ENCODE results near the gene SPINT2. TPM values are rescaled to one million over a fixed set of nuclear protein-coding genes. Genes with fewer than 3 reads are reported as not detected.

The SPINT2 gene
- total RNA-seq, 1 donor from 2014 or later, result 8.7 TPM

GRCh38 chr19:38263689-38264485, 486 bp upstream of the SPINT2 start:
- intact Hi-C loops (cut with DNase I), result loop anchor here (5.0 kb wide), 1 partner anchor 53 kb away; the partner anchor contains the start of genes KCNK6 and YIF1B
- ATAC-seq (ENCODE audit: poor library complexity) (peak; percentile 82), DNase-seq (no peak)

GRCh38 chr19:38265213-38265861, 964 bp downstream of the SPINT2 start:
- DNase-seq (no peak), ATAC-seq (ENCODE audit: poor library complexity) (peak; percentile 36)
- intact Hi-C loops (cut with DNase I), result no loop called here

GRCh38 chr19:38265921-38266429, 1.6 kb downstream of the SPINT2 start:
- ATAC-seq (ENCODE audit: poor library complexity) (no peak), DNase-seq (no peak)
- intact Hi-C loops (cut with DNase I), result no loop called here

- intact Hi-C loops (cut with DNase I), result no loop called here
- no peak for ATAC-seq (ENCODE audit: poor library complexity)
These were observed 2.7 kb downstream of the SPINT2 start for GRCh38 chr19:38266981-38267597.

GRCh38 chr19:38267761-38268483, 3.5 kb downstream of the SPINT2 start:
- DNase-seq (no peak), ATAC-seq (ENCODE audit: poor library complexity) (no peak)
- intact Hi-C loops (cut with DNase I), result no loop called here

More at GRCh38 chr19:38266981-38267597, 2.7 kb downstream of the SPINT2 start:
- DNase-seq, result no peak

GRCh38 chr19:38268539-38268938, 4.2 kb downstream of the SPINT2 start:
- no peak for DNase-seq
- no peak for ATAC-seq (ENCODE audit: poor library complexity)
- intact Hi-C loops (cut with DNase I), result no loop called here

GRCh38 chr19:38270587-38271167, 6.3 kb downstream of the SPINT2 start:
- ATAC-seq (ENCODE audit: poor library complexity), result no peak
- no peak for DNase-seq
- intact Hi-C loops (cut with DNase I), result no loop called here

GRCh38 chr19:38273499-38273898, 9.1 kb downstream of the SPINT2 start:
- DNase-seq (no peak), ATAC-seq (ENCODE audit: poor library complexity) (no peak)
- intact Hi-C loops (cut with DNase I), result no loop called here

GRCh38 chr19:38274739-38275138, 10.4 kb downstream of the SPINT2 start:
- DNase-seq (peak; percentile 64), ATAC-seq (ENCODE audit: poor library complexity) (peak; percentile 55)
- intact Hi-C loops (cut with DNase I), result loop anchor here (5.0 kb wide), 1 partner anchor 43 kb away; the partner anchor contains the start of genes KCNK6 and YIF1B

GRCh38 chr19:38276942-38277517, 12.7 kb downstream of the SPINT2 start:
- intact Hi-C loops (cut with DNase I), result loop anchor here (5.0 kb wide), 1 partner anchor 40 kb away; the partner anchor contains the start of genes KCNK6 and YIF1B
- ATAC-seq (ENCODE audit: poor library complexity) (no peak), DNase-seq (no peak)

- DNase-seq (no peak), ATAC-seq (ENCODE audit: poor library complexity) (no peak)
- intact Hi-C loops (cut with DNase I), result loop anchor here (5.0 kb wide), 1 partner anchor 40 kb away; the partner anchor contains the start of genes KCNK6 and YIF1B
These were observed 13.2 kb downstream of the SPINT2 start for GRCh38 chr19:38277549-38277948.

- DNase-seq (peak; percentile 81), ATAC-seq (ENCODE audit: poor library complexity) (peak; percentile 85)
- intact Hi-C loops (cut with DNase I), result loop anchor here (5.0 kb wide), 1 partner anchor 39 kb away; the partner anchor contains the start of genes KCNK6 and YIF1B
These were observed 13.8 kb downstream of the SPINT2 start for GRCh38 chr19:38277969-38278680.

- ATAC-seq (ENCODE audit: poor library complexity), result no peak
- DNase-seq, result no peak
- intact Hi-C loops (cut with DNase I), result loop anchor here (5.0 kb wide), 1 partner anchor 39 kb away; the partner anchor contains the start of genes KCNK6 and YIF1B
These were observed 14.4 kb downstream of the SPINT2 start for GRCh38 chr19:38278751-38279150.

GRCh38 chr19:38280030-38280921, 15.9 kb downstream of the SPINT2 start:
- intact Hi-C loops (cut with DNase I), result no loop called here
- ATAC-seq (ENCODE audit: poor library complexity) (no peak), DNase-seq (no peak)

GRCh38 chr19:38281811-38282566, 17.6 kb downstream of the SPINT2 start:
- intact Hi-C loops (cut with DNase I), result no loop called here

More at GRCh38 chr19:38281811-38282566, 17.6 kb downstream of the SPINT2 start:
- DNase-seq, result no peak
- ATAC-seq (ENCODE audit: poor library complexity), result no peak

Data from Right ventricle myocardium superior (tissue), 1 donor.